Measurements from ENCODE around the gene XAF1.

XAF1 gene

DNA sequence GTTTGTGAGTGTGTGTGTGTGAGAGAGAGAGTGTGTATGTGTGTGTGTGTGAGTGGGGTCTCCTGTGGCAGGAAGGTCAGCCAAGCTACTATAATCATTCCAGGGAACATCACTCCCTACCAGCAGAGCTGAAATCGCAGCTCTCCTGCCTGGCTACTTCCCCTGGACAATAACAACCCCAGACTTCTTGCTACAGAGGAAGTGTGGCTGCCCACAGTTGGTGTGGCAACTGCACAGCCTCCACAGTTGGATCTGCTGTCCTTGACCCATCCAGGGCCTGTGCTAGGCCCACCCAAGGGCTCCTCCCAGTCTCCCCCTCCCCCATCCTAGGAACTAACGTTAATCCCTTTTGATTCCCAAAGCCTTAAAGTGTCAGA lies 44.2 kb upstream of the XAF1 start:
- CTCF ChIA-PET: interaction anchor here (1.0 to 2.0 kb wide), 5 partner anchors 9 to 39 kb away, joined by 3 to 20 read pairs (median 3); no protein-coding TSS in a partner anchor
- no peak overlapping the region for H3K27ac ChIP-seq (ENCODE audit: insufficient read depth in 1 of 2, low read depth in 1 of 2, low read length in 2 of 2, poor library complexity in 1 of 2, severe bottlenecking in 2 of 2)

DNA sequence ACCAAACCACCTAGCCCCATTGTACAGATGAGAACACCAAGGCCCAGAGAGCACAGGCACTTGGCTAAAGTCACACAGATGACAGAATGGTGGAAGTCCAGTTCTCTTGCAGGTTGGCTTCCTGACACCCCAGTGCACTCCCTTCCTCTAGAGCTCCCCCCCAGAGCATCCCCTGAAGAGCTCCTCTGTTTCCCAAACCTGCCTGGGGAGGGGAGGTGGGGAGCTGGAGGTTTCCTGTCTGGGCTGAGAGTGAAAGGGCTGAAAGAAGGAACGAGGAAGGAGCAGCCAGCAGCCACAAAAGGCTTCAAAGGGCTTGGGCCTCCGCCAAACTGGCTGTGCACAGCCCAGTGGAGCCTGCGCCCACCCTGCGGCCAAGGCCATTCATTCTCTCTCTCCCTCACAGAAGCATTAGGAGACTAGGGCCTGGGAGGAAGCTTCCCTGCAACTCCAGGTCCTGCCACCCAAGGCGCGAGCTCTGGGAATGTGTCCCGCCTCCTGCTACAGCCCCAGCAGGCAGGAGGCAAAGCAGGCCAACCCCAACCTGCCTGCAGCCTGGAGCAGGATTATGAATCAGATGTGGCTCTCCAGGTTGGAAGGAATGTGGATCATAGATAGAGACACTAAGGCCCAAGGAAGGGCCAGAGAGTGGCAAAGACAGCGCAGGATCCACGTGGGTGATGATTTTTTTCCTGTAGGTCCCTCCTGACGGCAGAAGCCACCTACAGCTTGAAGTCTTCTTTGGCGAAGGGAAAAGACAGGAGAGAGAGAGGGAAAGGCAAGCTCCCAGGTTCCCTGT lies 43.6 kb upstream of the XAF1 start:
- H3K4me3 ChIP-seq (ENCODE audit: control insufficient read depth in 1 of 7, extremely low read depth in 1 of 7, insufficient read depth in 4 of 7, low read depth in 2 of 7, low read length in 6 of 7): no peak overlapping the region
- 46% methylated on average over 8 of the region's 11 CpGs for WGBS (ENCODE audit: insufficient coverage)
- ChIA-PET CTCF (interaction anchor here (1.1 to 2.0 kb wide), 5 partner anchors 8 to 39 kb away, joined by 3 to 20 read pairs (median 4); no protein-coding TSS in a partner anchor), POLR2A (no interaction called here)
- peak in 2 of 3 donors; percentile 19 to 41 for DNase-seq
- peaks cover 0 to 25% (median 18%) of the 10 kb centered on the region in 4 experiments for H3K4me1 ChIP-seq (ENCODE audit: control extremely low read depth in 1 of 4, control insufficient read depth in 4 of 4, insufficient read depth in 4 of 4, low read length in 3 of 4)
- no peaks in the 10 kb centered on the region for H3K36me3 ChIP-seq (ENCODE audit: control insufficient read depth in 4 of 4, insufficient read depth in 4 of 4, low read length in 3 of 4)
- H3K9me3 ChIP-seq (ENCODE audit: control extremely low read depth in 1 of 5, control insufficient read depth in 4 of 5, insufficient read depth in 2 of 5, low read depth in 1 of 5, low read length in 4 of 5): peaks cover 0 to 14% (median 8%) of the 10 kb centered on the region in 5 experiments
- H3K27me3 ChIP-seq (replicated peaks in 2 of 5; ENCODE audit: control insufficient read depth in 4 of 5, insufficient read depth in 5 of 5, low read length in 4 of 5): peaks cover 0 to 56% (median 33%) of the 10 kb centered on the region in 5 experiments
- no peak overlapping the region for H3K27ac ChIP-seq (ENCODE audit: insufficient read depth in 1 of 2, low read depth in 1 of 2, low read length in 2 of 2, poor library complexity in 1 of 2, severe bottlenecking in 2 of 2)

More for the DNA sequence above, 44.2 kb upstream of the XAF1 start:
- POLR2A ChIA-PET: no interaction called here
- H3K4me3 ChIP-seq (ENCODE audit: control insufficient read depth in 1 of 7, extremely low read depth in 1 of 7, insufficient read depth in 4 of 7, low read depth in 2 of 7, low read length in 6 of 7): no peak overlapping the region
- peaks cover 0 to 25% (median 18%) of the 10 kb centered on the region in 4 experiments for H3K4me1 ChIP-seq (ENCODE audit: control extremely low read depth in 1 of 4, control insufficient read depth in 4 of 4, insufficient read depth in 4 of 4, low read length in 3 of 4)
- peaks cover 0 to 14% (median 8%) of the 10 kb centered on the region in 5 experiments for H3K9me3 ChIP-seq (ENCODE audit: control extremely low read depth in 1 of 5, control insufficient read depth in 4 of 5, insufficient read depth in 2 of 5, low read depth in 1 of 5, low read length in 4 of 5)
- peak in 2 of 3 donors; percentile 23 to 49 for DNase-seq
- peaks cover 0 to 56% (median 37%) of the 10 kb centered on the region in 5 experiments for H3K27me3 ChIP-seq (replicated peaks in 2 of 5; ENCODE audit: control insufficient read depth in 4 of 5, insufficient read depth in 5 of 5, low read length in 4 of 5)
- WGBS (ENCODE audit: insufficient coverage): no CpG with 5 or more reads among the region's 2 CpGs
- H3K36me3 ChIP-seq (ENCODE audit: control insufficient read depth in 4 of 4, insufficient read depth in 4 of 4, low read length in 3 of 4): no peaks in the 10 kb centered on the region

DNA sequence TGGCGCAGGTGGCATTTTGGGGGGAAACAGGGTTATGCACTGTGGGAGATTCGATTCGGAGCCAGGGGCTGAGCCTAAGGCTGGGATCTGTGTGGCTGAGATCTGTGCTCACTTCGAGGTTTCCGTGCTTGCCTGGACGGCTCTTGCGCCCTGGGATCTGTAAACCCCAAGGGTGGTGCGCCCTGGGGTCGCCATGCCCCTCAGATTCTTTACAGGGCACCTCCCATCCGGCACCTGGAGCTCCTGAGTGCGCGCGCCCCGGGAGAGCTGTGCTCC lies 43.1 kb upstream of the XAF1 start:
- H3K27ac ChIP-seq (ENCODE audit: insufficient read depth in 1 of 2, low read depth in 1 of 2, low read length in 2 of 2, poor library complexity in 1 of 2, severe bottlenecking in 2 of 2): no peak overlapping the region
- 16% methylated on average over 10 of the region's 14 CpGs for WGBS (ENCODE audit: insufficient coverage)
- peaks cover 0 to 14% (median 8%) of the 10 kb centered on the region in 5 experiments for H3K9me3 ChIP-seq (ENCODE audit: control extremely low read depth in 1 of 5, control insufficient read depth in 4 of 5, insufficient read depth in 2 of 5, low read depth in 1 of 5, low read length in 4 of 5)
- peaks cover 0 to 25% (median 18%) of the 10 kb centered on the region in 4 experiments for H3K4me1 ChIP-seq (ENCODE audit: control extremely low read depth in 1 of 4, control insufficient read depth in 4 of 4, insufficient read depth in 4 of 4, low read length in 3 of 4)
- ChIA-PET CTCF (interaction anchor here (1.1 to 2.0 kb wide), 3 partner anchors 11 to 38 kb away, joined by 3 to 20 read pairs (median 5); no protein-coding TSS in a partner anchor), POLR2A (no interaction called here)
- H3K4me3 ChIP-seq (ENCODE audit: control insufficient read depth in 1 of 7, extremely low read depth in 1 of 7, insufficient read depth in 4 of 7, low read depth in 2 of 7, low read length in 6 of 7): peak overlapping the region in 4 of 7 experiments; percentile 23 to 70 (median 58)
- no peaks in the 10 kb centered on the region for H3K36me3 ChIP-seq (ENCODE audit: control insufficient read depth in 4 of 4, insufficient read depth in 4 of 4, low read length in 3 of 4)
- H3K27me3 ChIP-seq (replicated peaks in 2 of 5; ENCODE audit: control insufficient read depth in 4 of 5, insufficient read depth in 5 of 5, low read length in 4 of 5): peaks cover 0 to 56% (median 33%) of the 10 kb centered on the region in 5 experiments
- no peak for DNase-seq

DNA sequence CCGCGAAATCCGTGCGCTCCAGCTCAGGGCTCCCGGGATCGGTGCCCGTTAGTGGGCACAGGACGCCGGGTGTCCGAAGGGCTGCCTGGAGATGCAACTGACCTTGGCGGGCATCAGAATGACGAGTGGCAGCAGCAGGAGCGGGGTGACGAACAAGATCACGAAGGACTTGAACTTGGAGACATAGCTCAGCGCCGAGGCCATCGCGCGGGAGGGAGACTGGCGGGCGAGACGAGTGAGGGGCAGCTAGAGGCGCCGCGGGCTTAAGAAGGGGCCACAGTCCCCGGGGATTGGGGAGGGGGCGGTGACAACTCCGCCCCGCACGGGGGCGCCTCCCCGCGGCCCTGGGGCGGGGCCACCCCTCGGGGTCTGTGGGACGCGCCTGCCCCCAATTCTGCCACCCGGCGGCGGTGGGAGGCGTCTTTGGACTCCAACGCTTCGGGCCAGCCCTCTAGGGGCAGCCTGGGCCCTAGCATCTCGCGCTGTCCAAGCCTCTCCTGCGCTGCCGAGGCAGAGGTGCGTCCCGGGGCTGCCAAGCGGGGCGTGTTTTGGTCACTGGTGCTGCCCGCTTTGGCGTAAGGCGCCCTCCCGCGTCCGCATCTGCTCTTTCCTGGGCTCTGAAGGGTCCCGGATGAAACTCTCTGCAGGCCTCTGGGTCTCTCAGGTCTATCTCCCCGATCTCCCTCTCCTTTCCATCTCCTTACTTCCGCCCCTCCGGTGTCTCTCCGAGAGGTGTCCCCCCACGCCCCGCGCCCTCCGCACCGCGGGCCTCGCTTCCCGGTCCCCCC lies 42.5 kb upstream of the XAF1 start, which contains the start of gene SLC13A5:
Gene SLC13A5, minus strand, starts transcription at position 240 of the 788 bp plus-strand sequence. Its CDS starts 36 bp downstream, at position 204.
- peak; percentile 64 to 80 (median 72) for DNase-seq
- H3K4me3 ChIP-seq (ENCODE audit: control insufficient read depth in 1 of 7, extremely low read depth in 1 of 7, insufficient read depth in 4 of 7, low read depth in 2 of 7, low read length in 6 of 7): peak within 1 kb of the TSS in 5 of 7 experiments; percentile 15 to 70 (median 58)
- CTCF ChIA-PET: interaction anchor here (1.1 to 2.0 kb wide), 2 partner anchors 12 to 31 kb away, joined by 5 to 20 read pairs; no protein-coding TSS in a partner anchor

DNA sequence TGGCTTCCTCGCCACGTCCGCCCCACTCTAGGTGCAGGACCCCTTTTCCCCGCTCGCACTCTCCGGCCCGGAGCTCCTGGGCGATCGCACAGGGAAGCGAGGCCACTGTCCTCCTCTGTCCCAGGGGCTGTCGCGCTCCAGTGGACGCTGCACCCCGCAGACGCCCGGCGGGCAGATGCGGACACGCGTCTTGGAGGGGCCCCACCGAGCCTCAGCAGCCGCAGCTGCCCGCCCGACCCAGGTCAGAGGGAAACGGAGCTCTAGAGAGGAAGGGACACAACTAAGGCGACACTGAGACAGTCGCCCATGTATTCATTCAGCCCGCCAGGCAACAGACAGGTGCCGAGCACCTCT lies 42.0 kb upstream of the XAF1 start:
- peaks cover 0 to 56% (median 31%) of the 10 kb centered on the region in 5 experiments for H3K27me3 ChIP-seq (replicated peaks in 2 of 5; ENCODE audit: control insufficient read depth in 4 of 5, insufficient read depth in 5 of 5, low read length in 4 of 5)
- WGBS (ENCODE audit: insufficient coverage): 12% methylated on average over 27 of the region's 29 CpGs
- peaks cover 0 to 14% (median 8%) of the 10 kb centered on the region in 5 experiments for H3K9me3 ChIP-seq (ENCODE audit: control extremely low read depth in 1 of 5, control insufficient read depth in 4 of 5, insufficient read depth in 2 of 5, low read depth in 1 of 5, low read length in 4 of 5)
- DNase-seq: peak in 1 of 3 donors; percentile 5
- H3K4me3 ChIP-seq (ENCODE audit: control insufficient read depth in 1 of 7, extremely low read depth in 1 of 7, insufficient read depth in 4 of 7, low read depth in 2 of 7, low read length in 6 of 7): peak overlapping the region in 4 of 7 experiments; percentile 15 to 70 (median 60)
- peaks cover 0 to 25% (median 18%) of the 10 kb centered on the region in 4 experiments for H3K4me1 ChIP-seq (ENCODE audit: control extremely low read depth in 1 of 4, control insufficient read depth in 4 of 4, insufficient read depth in 4 of 4, low read length in 3 of 4)
- H3K27ac ChIP-seq (ENCODE audit: insufficient read depth in 1 of 2, low read depth in 1 of 2, low read length in 2 of 2, poor library complexity in 1 of 2, severe bottlenecking in 2 of 2): no peak overlapping the region
- ChIA-PET CTCF (no interaction called here), POLR2A (no interaction called here)
- H3K36me3 ChIP-seq (ENCODE audit: control insufficient read depth in 4 of 4, insufficient read depth in 4 of 4, low read length in 3 of 4): no peaks in the 10 kb centered on the region

More for the DNA sequence above, 42.5 kb upstream of the XAF1 start, which contains the start of gene SLC13A5:
- H3K4me1 ChIP-seq (ENCODE audit: control extremely low read depth in 1 of 4, control insufficient read depth in 4 of 4, insufficient read depth in 4 of 4, low read length in 3 of 4): peaks cover 0 to 25% (median 18%) of the 10 kb centered on the region in 4 experiments
- H3K36me3 ChIP-seq (ENCODE audit: control insufficient read depth in 4 of 4, insufficient read depth in 4 of 4, low read length in 3 of 4): no peaks in the 10 kb centered on the region
- H3K9me3 ChIP-seq (ENCODE audit: control extremely low read depth in 1 of 5, control insufficient read depth in 4 of 5, insufficient read depth in 2 of 5, low read depth in 1 of 5, low read length in 4 of 5): peaks cover 0 to 14% (median 8%) of the 10 kb centered on the region in 5 experiments
- POLR2A ChIA-PET: no interaction called here
- WGBS (ENCODE audit: insufficient coverage): 1% methylated on average over 71 of the region's 71 CpGs
- H3K27me3 ChIP-seq (replicated peaks in 2 of 5; ENCODE audit: control insufficient read depth in 4 of 5, insufficient read depth in 5 of 5, low read length in 4 of 5): peaks cover 0 to 56% (median 33%) of the 10 kb centered on the region in 5 experiments
- no peak within 1 kb of the TSS for H3K27ac ChIP-seq (ENCODE audit: insufficient read depth in 1 of 2, low read depth in 1 of 2, low read length in 2 of 2, poor library complexity in 1 of 2, severe bottlenecking in 2 of 2)

DNA sequence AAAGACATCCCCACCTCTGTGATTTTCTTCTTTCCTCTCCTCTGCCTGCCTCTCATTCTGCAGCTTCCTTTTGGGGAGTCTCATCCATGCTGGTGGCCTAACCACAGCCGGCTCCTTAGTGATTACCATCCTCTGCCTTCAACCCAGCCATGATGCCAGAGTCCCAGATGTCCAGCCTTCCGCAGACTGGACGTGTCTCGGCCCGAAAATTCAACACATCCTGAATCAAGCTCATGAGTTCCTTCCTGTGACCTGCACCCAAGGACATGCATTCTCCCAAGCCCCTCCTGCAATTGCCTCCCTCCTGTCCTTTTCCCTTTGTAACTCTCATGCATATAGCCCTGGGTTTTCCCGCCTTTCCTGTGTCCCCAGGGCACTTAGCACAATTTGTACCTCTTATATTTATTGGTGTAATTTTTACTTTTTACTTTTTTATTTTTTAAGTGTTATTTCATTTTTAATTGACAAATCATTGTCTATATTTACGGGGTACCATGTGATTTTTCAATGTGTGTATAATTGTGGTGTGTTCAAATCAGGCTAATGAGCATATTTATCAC lies 41.5 kb upstream of the XAF1 start:
- no peak for DNase-seq
- Histone ChIP-seq H3K4me1 (ENCODE audit: control extremely low read depth in 1 of 4, control insufficient read depth in 4 of 4, insufficient read depth in 4 of 4, low read length in 3 of 4) (peaks cover 0 to 25% (median 18%) of the 10 kb centered on the region in 4 experiments), H3K36me3 (ENCODE audit: control insufficient read depth in 4 of 4, insufficient read depth in 4 of 4, low read length in 3 of 4) (no peaks in the 10 kb centered on the region), H3K4me3 (ENCODE audit: control insufficient read depth in 1 of 7, extremely low read depth in 1 of 7, insufficient read depth in 4 of 7, low read depth in 2 of 7, low read length in 6 of 7) (no peak overlapping the region), H3K27me3 (replicated peaks in 2 of 5; ENCODE audit: control insufficient read depth in 4 of 5, insufficient read depth in 5 of 5, low read length in 4 of 5) (peaks cover 0 to 55% (median 31%) of the 10 kb centered on the region in 5 experiments), H3K9me3 (ENCODE audit: control extremely low read depth in 1 of 5, control insufficient read depth in 4 of 5, insufficient read depth in 2 of 5, low read depth in 1 of 5, low read length in 4 of 5) (peaks cover 0 to 14% (median 8%) of the 10 kb centered on the region in 5 experiments), H3K27ac (ENCODE audit: insufficient read depth in 1 of 2, low read depth in 1 of 2, low read length in 2 of 2, poor library complexity in 1 of 2, severe bottlenecking in 2 of 2) (no peak overlapping the region)
- ChIA-PET CTCF (interaction anchor here (2.7 kb wide), 1 partner anchor 9 kb away, joined by 10 read pairs; no protein-coding TSS in a partner anchor), POLR2A (no interaction called here)
- WGBS (ENCODE audit: insufficient coverage): 89% methylated on average over 2 of the region's 7 CpGs

Data from common myeloid progenitor, CD34-positive (primary cell).